ENCODE measurements around the gene SLC40A1. TPM values are rescaled to one million over a fixed set of nuclear protein-coding genes. Genes with fewer than 3 reads are reported as not detected.

Gene SLC40A1
- total and polyA plus RNA-seq, 2 donors (not counting 3 experiments of a cell fraction or from before 2014, with no cell fraction given) = 8.5 to 15.1 TPM

- DNase-seq (ENCODE audit: low read depth, low spot score) (peak; percentile 98), FAIRE-seq (peak; percentile 90)
- Histone ChIP-seq H3K9ac (replicated peaks; ENCODE audit: extremely low read depth, insufficient read depth, low read length) (peak overlapping the region; percentile 77), H2AFZ (ENCODE audit: low read depth, low read length) (peak overlapping the region; percentile 18), H3K27ac (ENCODE audit: insufficient read depth, low read depth, low read length) (peak overlapping the region; percentile 74), H3K79me2 (ENCODE audit: control insufficient read depth, insufficient read depth, low read length) (no peaks in the 10 kb centered on the region), H3K9me3 (replicated peaks; ENCODE audit: control insufficient read depth, insufficient read depth, low read length) (no peaks in the 10 kb centered on the region), H3K9me1 (replicated peaks; ENCODE audit: control insufficient read depth, extremely low read depth, insufficient read depth, low read length) (no peaks in the 10 kb centered on the region), H3K4me3 (replicated peaks in 1 of 3; ENCODE audit: insufficient read depth in 1 of 3, low read depth in 1 of 3, low read length in 3 of 3) (peak overlapping the region in 2 of 3 experiments; percentile 12 to 66), H3K36me3 (ENCODE audit: control insufficient read depth in 2 of 2, extremely low read depth in 1 of 2, insufficient read depth in 2 of 2, low read length in 2 of 2) (no peaks in the 10 kb centered on the region), H4K20me1 (replicated peaks; ENCODE audit: control insufficient read depth, extremely low read depth, insufficient read depth, low read length) (no peaks in the 10 kb centered on the region), H3K27me3 (ENCODE audit: control insufficient read depth in 2 of 2, insufficient read depth in 2 of 2, low read length in 2 of 2) (no peaks in the 10 kb centered on the region), H3K4me2 (ENCODE audit: insufficient read depth, low read length) (peak overlapping the region; percentile 92), H3K4me1 (ENCODE audit: control insufficient read depth, extremely low read depth, insufficient read depth, low read length) (peaks cover 17% of the 10 kb centered on the region)
- TF ChIP-seq POLR2A (IDR thresholded peaks at IDR 0.05; ENCODE audit: low read depth, low read length) = peak; percentile 42
- TF ChIP-seq CTCF (IDR thresholded peaks at IDR 0.05; ENCODE audit: extremely low read depth in 1 of 2, insufficient read depth in 1 of 2, low read depth in 1 of 2, low read length in 2 of 2) = no peak
- no peak for TF ChIP-seq EZH2 (IDR thresholded peaks at IDR 0.05; ENCODE audit: borderline replicate concordance, low read depth, low read length, severe bottlenecking)
- TF ChIP-seq MAX (IDR thresholded peaks at IDR 0.05; ENCODE audit: insufficient read depth, insufficient read length) = no peak
- TF ChIP-seq GATA2 (IDR thresholded peaks at IDR 0.05; ENCODE audit: insufficient read depth, insufficient read length, low read depth, low read length) = peak; percentile 75
- TF ChIP-seq FOS (IDR thresholded peaks at IDR 0.05; ENCODE audit: borderline replicate concordance, insufficient read depth, low read length) = peak; percentile 14
- peak; percentile 45 for TF ChIP-seq POLR2AphosphoS5 (IDR thresholded peaks at IDR 0.05; ENCODE audit: insufficient read depth, low read depth, low read length)
- no peak for TF ChIP-seq MYC (IDR thresholded peaks at IDR 0.05; ENCODE audit: low read depth, low read length)
- TF ChIP-seq JUN (IDR thresholded peaks at IDR 0.05; ENCODE audit: borderline replicate concordance, insufficient read depth, insufficient read length, low read depth) = peak; percentile 51
- intact Hi-C loops (cut with micrococcal nuclease) (loop anchor here (2.0 kb wide), 1 partner anchor 32 kb away; the partner anchor contains the start of gene SLC40A1), dilution Hi-C loops (cut with MboI; ENCODE audit: extremely low pct_ligation_motif_present, low sequenced_read_pairs) (no loop called here)
- ChIA-PET CTCF (interaction anchor here (0.9 to 2.0 kb wide), 9 partner anchors 10 to 48 kb away, joined by 3 to 13 read pairs (median 5); partner anchors contain the start of genes ASNSD1 and SLC40A1), POLR2A (interaction anchor here (0.6 to 1.5 kb wide), 2 partner anchors 33 to 163 kb away, joined by 3 to 9 read pairs; partner anchors contain the start of gene SLC40A1)
- BruUV-seq (replicated peaks) = TSS peak; percentile 71
These were observed 32.6 kb upstream of the SLC40A1 start for GRCh38 chr2:189613077-189613636.
